ENCODE measurements around the gene FOXD1. TPM values are rescaled to one million over a fixed set of nuclear protein-coding genes. Genes with fewer than 3 reads are reported as not detected.

The FOXD1 gene
- total RNA-seq, 1 donor from 2014 or later: not detected

GRCh38 chr5:73424556-73424977 lies 24.0 kb downstream of the FOXD1 start:
- no peaks in the 10 kb centered on the region for H3K36me3 Mint-ChIP-seq
- no peak for TF ChIP-seq EZH2phosphoT487 (IDR thresholded peaks at IDR 0.05)
- no peak for TF ChIP-seq EZH2 (IDR thresholded peaks at IDR 0.05)
- no peak for TF ChIP-seq CTCF (IDR thresholded peaks at IDR 0.05)
- Histone ChIP-seq H2AFZ (replicated peaks) (no peak overlapping the region), H3K27ac (no peak overlapping the region), H3K4me3 (no peak overlapping the region), H3K9me3 (ENCODE audit: low read depth) (no peaks in the 10 kb centered on the region), H3F3A (ENCODE audit: low read depth) (peaks cover 3% of the 10 kb centered on the region), H3K79me2 (ENCODE audit: low read depth) (no peaks in the 10 kb centered on the region), H3K27me3 (peaks cover 100% of the 10 kb centered on the region), H3K36me3 (no peaks in the 10 kb centered on the region), H3K9ac (no peak overlapping the region), H3K4me1 (peaks cover 8% of the 10 kb centered on the region), H4K20me1 (ENCODE audit: low read depth) (no peaks in the 10 kb centered on the region), H3K4me2 (no peak overlapping the region)
- peaks cover 9% of the 10 kb centered on the region for H3K4me1 Mint-ChIP-seq
- peaks cover 11% of the 10 kb centered on the region for H3K9me3 Mint-ChIP-seq
- H3K4me3 Mint-ChIP-seq: no peak overlapping the region
- H3K27ac Mint-ChIP-seq: no peak overlapping the region
- H3K27me3 Mint-ChIP-seq (ENCODE audit: insufficient read depth, low read depth): peaks cover 37% of the 10 kb centered on the region
- DNase-seq (ENCODE audit: low spot score): no peak

- peaks cover 17% of the 10 kb centered on the region for H3K4me1 Mint-ChIP-seq
- peak overlapping the region; percentile 21 for H3K4me3 Mint-ChIP-seq
- H3K9me3 Mint-ChIP-seq: peaks cover 11% of the 10 kb centered on the region
- Histone ChIP-seq H3K4me2 (no peak overlapping the region), H3K79me2 (ENCODE audit: low read depth) (no peaks in the 10 kb centered on the region), H3F3A (ENCODE audit: low read depth) (peaks cover 18% of the 10 kb centered on the region), H3K36me3 (no peaks in the 10 kb centered on the region), H4K20me1 (ENCODE audit: low read depth) (no peaks in the 10 kb centered on the region), H2AFZ (replicated peaks) (no peak overlapping the region), H3K4me3 (no peak overlapping the region), H3K4me1 (peaks cover 8% of the 10 kb centered on the region), H3K9ac (no peak overlapping the region), H3K9me3 (ENCODE audit: low read depth) (no peaks in the 10 kb centered on the region), H3K27ac (no peak overlapping the region), H3K27me3 (peaks cover 100% of the 10 kb centered on the region)
- TF ChIP-seq EZH2 (IDR thresholded peaks at IDR 0.05) (no peak), EZH2phosphoT487 (IDR thresholded peaks at IDR 0.05) (no peak), CTCF (IDR thresholded peaks at IDR 0.05) (peak; percentile 19)
- H3K36me3 Mint-ChIP-seq: no peaks in the 10 kb centered on the region
- no peak for DNase-seq (ENCODE audit: low spot score)
- H3K27me3 Mint-ChIP-seq (ENCODE audit: insufficient read depth, low read depth): peaks cover 50% of the 10 kb centered on the region
- no peak overlapping the region for H3K27ac Mint-ChIP-seq
These were observed 26.4 kb downstream of the FOXD1 start for GRCh38 chr5:73422164-73422563.

- Histone ChIP-seq H3K27ac (no peak overlapping the region), H3K9ac (no peak overlapping the region), H3K79me2 (ENCODE audit: low read depth) (no peaks in the 10 kb centered on the region), H3K27me3 (peaks cover 100% of the 10 kb centered on the region), H3K36me3 (no peaks in the 10 kb centered on the region), H3K4me3 (peak overlapping the region; percentile 41), H3F3A (ENCODE audit: low read depth) (peaks cover 18% of the 10 kb centered on the region), H3K9me3 (ENCODE audit: low read depth) (no peaks in the 10 kb centered on the region), H3K4me1 (peaks cover 8% of the 10 kb centered on the region), H3K4me2 (peak overlapping the region; percentile 81), H4K20me1 (ENCODE audit: low read depth) (no peaks in the 10 kb centered on the region), H2AFZ (replicated peaks) (no peak overlapping the region)
- no peaks in the 10 kb centered on the region for H3K36me3 Mint-ChIP-seq
- TF ChIP-seq EZH2phosphoT487 (IDR thresholded peaks at IDR 0.05): no peak
- TF ChIP-seq EZH2 (IDR thresholded peaks at IDR 0.05): no peak
- TF ChIP-seq CTCF (IDR thresholded peaks at IDR 0.05): no peak
- H3K9me3 Mint-ChIP-seq: peaks cover 11% of the 10 kb centered on the region
- H3K4me3 Mint-ChIP-seq: peak overlapping the region; percentile 72
- peaks cover 55% of the 10 kb centered on the region for H3K27me3 Mint-ChIP-seq (ENCODE audit: insufficient read depth, low read depth)
- H3K4me1 Mint-ChIP-seq: peaks cover 22% of the 10 kb centered on the region
- no peak overlapping the region for H3K27ac Mint-ChIP-seq
- no peak for DNase-seq (ENCODE audit: low spot score)
These were observed 27.9 kb downstream of the FOXD1 start for GRCh38 chr5:73420666-73421065.

Data from neural progenitor cell (in vitro differentiated cells).